ENCODE results near the gene GNB5.

The GNB5 gene

GRCh38 chr15:52163321-52164190 is 27.6 kb downstream of the GNB5 start:
- H3K9ac ChIP-seq (ENCODE audit: low read length) = no peak overlapping the region
- H3K4me1 ChIP-seq (ENCODE audit: control insufficient read depth, low read depth, low read length) = no peaks in the 10 kb centered on the region
- no peak overlapping the region for H3K4me3 ChIP-seq (ENCODE audit: low read length)
- H3K27ac ChIP-seq (ENCODE audit: low read length) = no peak overlapping the region
- H3K27me3 ChIP-seq (ENCODE audit: control insufficient read depth, insufficient read depth, low read length) = no peaks in the 10 kb centered on the region
- no peaks in the 10 kb centered on the region for H3K9me3 ChIP-seq (ENCODE audit: control insufficient read depth, low read depth, low read length)
- no peaks in the 10 kb centered on the region for H3K36me3 ChIP-seq (ENCODE audit: control insufficient read depth, low read depth, low read length)

GRCh38 chr15:52162876-52163275 is 28.3 kb downstream of the GNB5 start:
- no peaks in the 10 kb centered on the region for H3K9me3 ChIP-seq (ENCODE audit: control insufficient read depth, low read depth, low read length)
- H3K27ac ChIP-seq (ENCODE audit: low read length) = no peak overlapping the region

DNA sequence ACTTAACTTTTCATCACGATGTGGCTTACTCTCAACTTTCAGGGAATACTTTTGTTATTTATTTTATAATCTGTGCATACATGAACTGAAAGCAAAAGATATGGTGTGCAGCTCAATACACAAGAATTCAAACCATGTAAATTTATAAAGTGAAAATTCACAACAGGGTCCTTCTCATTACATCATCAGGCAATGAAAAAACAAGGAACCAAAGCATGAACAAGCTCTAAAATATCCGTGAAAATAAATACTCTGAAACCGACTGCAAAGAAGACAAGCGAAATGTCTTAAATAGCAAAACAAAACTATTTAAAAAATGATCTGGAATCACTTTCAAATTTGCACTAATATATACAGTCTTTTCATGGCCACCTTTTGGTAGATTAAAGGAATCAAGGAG is 28.9 kb downstream of the GNB5 start:
- Histone ChIP-seq H3K36me3 (ENCODE audit: control insufficient read depth, low read depth, low read length) (no peaks in the 10 kb centered on the region), H3K4me3 (ENCODE audit: low read length) (no peak overlapping the region), H3K9ac (ENCODE audit: low read length) (no peak overlapping the region), H3K9me3 (ENCODE audit: control insufficient read depth, low read depth, low read length) (no peaks in the 10 kb centered on the region), H3K27me3 (ENCODE audit: control insufficient read depth, insufficient read depth, low read length) (no peaks in the 10 kb centered on the region), H3K4me1 (ENCODE audit: control insufficient read depth, low read depth, low read length) (no peaks in the 10 kb centered on the region), H3K27ac (ENCODE audit: low read length) (no peak overlapping the region)

More at GRCh38 chr15:52162876-52163275, 28.3 kb downstream of the GNB5 start:
- Histone ChIP-seq H3K36me3 (ENCODE audit: control insufficient read depth, low read depth, low read length) (no peaks in the 10 kb centered on the region), H3K4me1 (ENCODE audit: control insufficient read depth, low read depth, low read length) (no peaks in the 10 kb centered on the region), H3K27me3 (ENCODE audit: control insufficient read depth, insufficient read depth, low read length) (no peaks in the 10 kb centered on the region), H3K4me3 (ENCODE audit: low read length) (no peak overlapping the region), H3K9ac (ENCODE audit: low read length) (no peak overlapping the region)

DNA sequence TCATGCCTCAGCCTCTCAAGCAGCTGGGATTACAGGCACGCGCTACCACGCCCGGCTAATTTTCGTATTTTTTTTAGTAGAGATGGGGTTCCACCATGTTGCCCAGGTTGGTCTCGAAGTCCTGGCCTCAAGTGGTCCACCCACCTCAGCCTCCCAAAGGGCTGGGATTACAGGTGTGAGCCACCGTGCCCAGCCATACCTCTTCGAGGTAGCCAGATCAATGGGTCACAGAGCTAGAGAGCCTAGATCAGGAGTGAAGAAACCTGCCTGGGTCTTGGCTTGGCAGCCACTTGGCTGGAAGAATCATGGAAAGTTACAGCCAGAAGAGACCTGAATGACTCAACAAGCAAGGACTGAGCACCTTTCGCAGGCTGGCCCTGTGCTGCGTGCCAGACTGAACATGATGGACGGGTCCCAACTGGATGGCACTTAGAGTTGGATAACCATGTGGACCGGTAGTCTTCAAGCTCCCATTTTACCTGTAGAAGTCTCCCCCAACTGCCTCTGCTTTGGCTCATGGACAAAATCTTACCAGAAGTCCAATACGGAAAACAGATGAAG is 29.7 kb downstream of the GNB5 start:
- no peak overlapping the region for H3K27ac ChIP-seq (ENCODE audit: low read length)
- H3K9ac ChIP-seq (ENCODE audit: low read length) = no peak overlapping the region
- no peaks in the 10 kb centered on the region for H3K36me3 ChIP-seq (ENCODE audit: control insufficient read depth, low read depth, low read length)
- H3K9me3 ChIP-seq (ENCODE audit: control insufficient read depth, low read depth, low read length) = no peaks in the 10 kb centered on the region
- no peaks in the 10 kb centered on the region for H3K27me3 ChIP-seq (ENCODE audit: control insufficient read depth, insufficient read depth, low read length)
- H3K4me1 ChIP-seq (ENCODE audit: control insufficient read depth, low read depth, low read length) = no peaks in the 10 kb centered on the region
- no peak overlapping the region for H3K4me3 ChIP-seq (ENCODE audit: low read length)

- H3K4me1 ChIP-seq (ENCODE audit: control insufficient read depth, low read depth, low read length) = no peaks in the 10 kb centered on the region
These were observed 31.5 kb downstream of the GNB5 start for GRCh38 chr15:52159645-52160044.

GRCh38 chr15:52158084-52158765 is 33.0 kb downstream of the GNB5 start:
- Histone ChIP-seq H3K4me3 (ENCODE audit: low read length) (no peak overlapping the region), H3K36me3 (ENCODE audit: control insufficient read depth, low read depth, low read length) (no peaks in the 10 kb centered on the region), H3K4me1 (ENCODE audit: control insufficient read depth, low read depth, low read length) (no peaks in the 10 kb centered on the region), H3K27me3 (ENCODE audit: control insufficient read depth, insufficient read depth, low read length) (no peaks in the 10 kb centered on the region), H3K27ac (ENCODE audit: low read length) (no peak overlapping the region), H3K9me3 (ENCODE audit: control insufficient read depth, low read depth, low read length) (no peaks in the 10 kb centered on the region), H3K9ac (ENCODE audit: low read length) (no peak overlapping the region)

More at GRCh38 chr15:52159645-52160044, 31.5 kb downstream of the GNB5 start:
- Histone ChIP-seq H3K36me3 (ENCODE audit: control insufficient read depth, low read depth, low read length) (no peaks in the 10 kb centered on the region), H3K4me3 (ENCODE audit: low read length) (no peak overlapping the region), H3K27me3 (ENCODE audit: control insufficient read depth, insufficient read depth, low read length) (no peaks in the 10 kb centered on the region), H3K27ac (ENCODE audit: low read length) (no peak overlapping the region), H3K9me3 (ENCODE audit: control insufficient read depth, low read depth, low read length) (no peaks in the 10 kb centered on the region), H3K9ac (ENCODE audit: low read length) (no peak overlapping the region)

GRCh38 chr15:52155878-52156277 is 35.3 kb downstream of the GNB5 start:
- H3K9ac ChIP-seq (ENCODE audit: low read length) = no peak overlapping the region
- no peak overlapping the region for H3K27ac ChIP-seq (ENCODE audit: low read length)
- no peaks in the 10 kb centered on the region for H3K9me3 ChIP-seq (ENCODE audit: control insufficient read depth, low read depth, low read length)
- H3K4me1 ChIP-seq (ENCODE audit: control insufficient read depth, low read depth, low read length) = no peaks in the 10 kb centered on the region
- peaks cover 3% of the 10 kb centered on the region for H3K36me3 ChIP-seq (ENCODE audit: control insufficient read depth, low read depth, low read length)
- no peak overlapping the region for H3K4me3 ChIP-seq (ENCODE audit: low read length)
- H3K27me3 ChIP-seq (ENCODE audit: control insufficient read depth, insufficient read depth, low read length) = no peaks in the 10 kb centered on the region

GRCh38 chr15:52154896-52155865 is 36.0 kb downstream of the GNB5 start:
- no peaks in the 10 kb centered on the region for H3K4me1 ChIP-seq (ENCODE audit: control insufficient read depth, low read depth, low read length)
- H3K36me3 ChIP-seq (ENCODE audit: control insufficient read depth, low read depth, low read length) = peaks cover 3% of the 10 kb centered on the region
- H3K27me3 ChIP-seq (ENCODE audit: control insufficient read depth, insufficient read depth, low read length) = no peaks in the 10 kb centered on the region
- no peaks in the 10 kb centered on the region for H3K9me3 ChIP-seq (ENCODE audit: control insufficient read depth, low read depth, low read length)
- no peak overlapping the region for H3K9ac ChIP-seq (ENCODE audit: low read length)
- H3K4me3 ChIP-seq (ENCODE audit: low read length) = no peak overlapping the region
- H3K27ac ChIP-seq (ENCODE audit: low read length) = no peak overlapping the region

DNA sequence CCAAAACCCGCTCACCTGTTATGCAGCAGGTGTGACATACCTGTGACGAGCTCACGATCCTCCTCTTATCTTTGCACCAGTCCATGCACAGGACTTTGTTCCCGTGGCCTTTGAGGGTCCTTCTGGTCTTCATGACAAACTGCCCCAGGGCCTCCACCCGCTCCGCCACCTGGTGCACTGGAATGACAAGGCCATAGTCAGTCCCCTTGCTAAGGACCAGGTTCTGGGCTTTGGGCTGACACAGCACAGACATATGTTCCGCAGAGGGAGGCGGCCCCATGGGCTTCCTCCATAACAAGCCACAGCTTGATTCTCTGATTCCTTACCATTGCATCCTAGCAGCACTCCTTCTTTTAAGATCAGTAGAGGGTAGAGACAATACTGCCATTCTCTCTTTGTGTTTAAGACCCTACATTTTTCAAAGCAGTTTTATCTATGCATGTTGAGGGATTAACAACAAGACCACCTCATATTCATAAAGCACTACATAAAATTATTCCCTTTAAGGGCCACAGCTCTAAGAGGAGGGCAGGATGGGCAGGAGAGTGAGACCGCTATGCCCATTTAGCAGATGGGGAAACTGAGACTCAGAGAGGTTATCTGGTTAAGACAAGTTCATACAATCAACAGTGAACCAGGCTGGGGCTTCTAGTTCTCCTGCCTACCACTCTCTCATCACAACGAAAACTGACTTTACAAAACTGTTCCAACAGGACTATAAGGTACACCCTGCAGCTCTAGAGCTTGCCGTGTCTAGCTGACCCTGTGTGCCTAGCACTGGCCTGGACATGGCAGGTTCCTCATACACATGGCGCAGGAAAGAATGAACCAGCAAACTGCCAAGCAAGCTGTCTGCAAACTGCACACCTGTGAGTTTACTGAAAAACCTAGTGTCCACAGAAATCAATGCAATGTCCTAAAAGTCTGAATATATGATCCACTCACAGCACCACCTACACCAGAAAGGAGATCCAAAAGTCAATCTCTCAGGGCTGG is 37.0 kb downstream of the GNB5 start:
- no peak overlapping the region for H3K27ac ChIP-seq (ENCODE audit: low read length)
- H3K4me1 ChIP-seq (ENCODE audit: control insufficient read depth, low read depth, low read length) = no peaks in the 10 kb centered on the region
- peaks cover 11% of the 10 kb centered on the region for H3K36me3 ChIP-seq (ENCODE audit: control insufficient read depth, low read depth, low read length)
- H3K27me3 ChIP-seq (ENCODE audit: control insufficient read depth, insufficient read depth, low read length) = no peaks in the 10 kb centered on the region
- H3K9me3 ChIP-seq (ENCODE audit: control insufficient read depth, low read depth, low read length) = no peaks in the 10 kb centered on the region
- no peak overlapping the region for H3K4me3 ChIP-seq (ENCODE audit: low read length)
- no peak overlapping the region for H3K9ac ChIP-seq (ENCODE audit: low read length)

GRCh38 chr15:52151353-52151752 is 39.8 kb downstream of the GNB5 start:
- H3K36me3 ChIP-seq (ENCODE audit: control insufficient read depth, low read depth, low read length) = peaks cover 19% of the 10 kb centered on the region
- H3K27me3 ChIP-seq (ENCODE audit: control insufficient read depth, insufficient read depth, low read length) = no peaks in the 10 kb centered on the region
- H3K27ac ChIP-seq (ENCODE audit: low read length) = no peak overlapping the region
- no peaks in the 10 kb centered on the region for H3K9me3 ChIP-seq (ENCODE audit: control insufficient read depth, low read depth, low read length)
- no peaks in the 10 kb centered on the region for H3K4me1 ChIP-seq (ENCODE audit: control insufficient read depth, low read depth, low read length)
- no peak overlapping the region for H3K4me3 ChIP-seq (ENCODE audit: low read length)
- no peak overlapping the region for H3K9ac ChIP-seq (ENCODE audit: low read length)

All from iPS-18a (cell line).